Tibial nerve (tissue), 3 donors: ENCODE data around the gene LAMC3.

Source experiments
- POLR2A ChIP-seq, 2 donors: fragments of 450-650 bp; IDR thresholded peaks; one replicate each; pipeline ENCODE4 v1.6.1; 2017; ENCODE audit warnings: antibody characterized with exemption in 2 of 2, mild to moderate bottlenecking in 2 of 2, moderate library complexity in 2 of 2
- TF ChIP-seq, protein P1 (sequence below), 5 experiments: fragments of 200-600 bp in 3 of 5; fragments of 450-650 bp in 2 of 5; sonication (generic) in 3 of 5; IDR thresholded peaks; one replicate each; pipeline ENCODE4 v1.5.1; 2016 to 2019; ENCODE audit warnings: antibody characterized with exemption in 5 of 5, mild to moderate bottlenecking in 3 of 5, moderate library complexity in 2 of 5

GRCh38 chr9:131001021-131001420, 8.0 kb upstream of the LAMC3 start:
- TF ChIP-seq, protein P1, sequence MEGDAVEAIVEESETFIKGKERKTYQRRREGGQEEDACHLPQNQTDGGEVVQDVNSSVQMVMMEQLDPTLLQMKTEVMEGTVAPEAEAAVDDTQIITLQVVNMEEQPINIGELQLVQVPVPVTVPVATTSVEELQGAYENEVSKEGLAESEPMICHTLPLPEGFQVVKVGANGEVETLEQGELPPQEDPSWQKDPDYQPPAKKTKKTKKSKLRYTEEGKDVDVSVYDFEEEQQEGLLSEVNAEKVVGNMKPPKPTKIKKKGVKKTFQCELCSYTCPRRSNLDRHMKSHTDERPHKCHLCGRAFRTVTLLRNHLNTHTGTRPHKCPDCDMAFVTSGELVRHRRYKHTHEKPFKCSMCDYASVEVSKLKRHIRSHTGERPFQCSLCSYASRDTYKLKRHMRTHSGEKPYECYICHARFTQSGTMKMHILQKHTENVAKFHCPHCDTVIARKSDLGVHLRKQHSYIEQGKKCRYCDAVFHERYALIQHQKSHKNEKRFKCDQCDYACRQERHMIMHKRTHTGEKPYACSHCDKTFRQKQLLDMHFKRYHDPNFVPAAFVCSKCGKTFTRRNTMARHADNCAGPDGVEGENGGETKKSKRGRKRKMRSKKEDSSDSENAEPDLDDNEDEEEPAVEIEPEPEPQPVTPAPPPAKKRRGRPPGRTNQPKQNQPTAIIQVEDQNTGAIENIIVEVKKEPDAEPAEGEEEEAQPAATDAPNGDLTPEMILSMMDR (IDR thresholded peaks at IDR 0.05) = no peak
- no peak for TF ChIP-seq POLR2A (IDR thresholded peaks at IDR 0.05)
